Ascending aorta (tissue), 2 donors: ENCODE data around the gene SLC6A20. TPM values are rescaled to one million over a fixed set of nuclear protein-coding genes. Genes with fewer than 3 reads are reported as not detected.
A peak's percentile ranks its signal among the peaks of the same experiment; 100 is the strongest.

Experiments used
- DNase-seq, 2 donors: peaks; one replicate each; pipeline ENCODE4 v3.0.0-alpha.2; 2019; ENCODE audit warnings: low spot score in 2 of 2
- H3K27ac ChIP-seq, 2 donors: fragments of 200-600 bp; sonication (generic); one replicate each; pipeline ENCODE4 v1.5.1; 2016 to 2017; ENCODE audit warnings: mild to moderate bottlenecking in 1 of 2
- H3K27me3 ChIP-seq: fragments of 200-600 bp; sonication (generic); one replicate; pipeline ENCODE4 v1.5.1; 2017
- H3K36me3 ChIP-seq, 2 donors: fragments of 200-600 bp; sonication (generic); one replicate each; pipeline ENCODE4 v1.5.1; 2016
- H3K4me1 ChIP-seq, 2 donors: fragments of 200-600 bp; sonication (generic); one replicate each; pipeline ENCODE4 v1.5.1; 2016 to 2017; ENCODE audit warnings: mild to moderate bottlenecking in 1 of 2
- H3K4me3 ChIP-seq, 2 donors: fragments of 200-600 bp; sonication (generic); one replicate each; pipeline ENCODE4 v1.5.1; 2016 to 2017; ENCODE audit warnings: mild to moderate bottlenecking in 1 of 2
- H3K9me3 ChIP-seq, 2 donors: fragments of 200-600 bp; sonication (generic); one replicate each; pipeline ENCODE4 v1.5.1; 2016
- intact Hi-C: fragments of 100-400 bp; cut with DNase I; formaldehyde crosslinking; loops from one replicate; pipeline ENCODE4 v1.15.1; 2023
- total RNA-seq: library from RNA; depleted of rRNA; stranded (reverse); fragments of >200 nt; gene quantifications from one replicate; pipeline ENCODE4 v1.1.0, GENCODE V29; 2016
- TF ChIP-seq, protein P1 (sequence below), 3 experiments: fragments of 200-600 bp in 2 of 3; fragments of 450-650 bp in 1 of 3; sonication (generic) in 2 of 3; IDR thresholded peaks; one replicate each; pipeline ENCODE4 v1.5.1; 2016 to 2019; ENCODE audit warnings: antibody characterized with exemption in 3 of 3, mild to moderate bottlenecking in 1 of 3, moderate library complexity in 1 of 3

The SLC6A20 gene
- total RNA-seq, 1 donor from 2014 or later: not detected

DNA sequence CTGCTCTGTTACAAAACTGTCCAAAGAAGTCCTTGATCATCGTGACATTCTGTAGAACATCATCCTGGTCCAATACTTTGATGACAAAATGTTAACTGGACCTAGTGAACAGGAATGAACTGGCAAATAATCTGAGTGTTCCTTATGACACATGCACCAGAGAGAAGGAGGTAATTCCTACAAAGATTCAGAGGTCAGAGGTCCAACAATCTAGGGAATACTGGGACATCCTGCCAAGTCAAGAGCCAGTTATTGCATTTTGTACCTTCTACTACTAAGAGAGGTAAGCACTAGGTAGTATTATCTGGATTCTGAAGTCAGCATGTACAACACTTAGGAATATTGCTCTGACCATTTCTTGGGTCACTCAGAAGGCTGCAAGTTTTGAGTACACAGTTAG, 24.8 kb upstream of the SLC6A20 start:
- intact Hi-C loops: no loop called here
- no peaks in the 10 kb centered on the region for H3K9me3 ChIP-seq
- no peak overlapping the region for H3K27ac ChIP-seq
- no peak overlapping the region for H3K4me3 ChIP-seq
- no peaks in the 10 kb centered on the region for H3K27me3 ChIP-seq
- no peak for DNase-seq
- no peaks in the 10 kb centered on the region for H3K4me1 ChIP-seq
- peaks cover 25 to 30% of the 10 kb centered on the region in 2 donors for H3K36me3 ChIP-seq
- TF ChIP-seq, protein P1, sequence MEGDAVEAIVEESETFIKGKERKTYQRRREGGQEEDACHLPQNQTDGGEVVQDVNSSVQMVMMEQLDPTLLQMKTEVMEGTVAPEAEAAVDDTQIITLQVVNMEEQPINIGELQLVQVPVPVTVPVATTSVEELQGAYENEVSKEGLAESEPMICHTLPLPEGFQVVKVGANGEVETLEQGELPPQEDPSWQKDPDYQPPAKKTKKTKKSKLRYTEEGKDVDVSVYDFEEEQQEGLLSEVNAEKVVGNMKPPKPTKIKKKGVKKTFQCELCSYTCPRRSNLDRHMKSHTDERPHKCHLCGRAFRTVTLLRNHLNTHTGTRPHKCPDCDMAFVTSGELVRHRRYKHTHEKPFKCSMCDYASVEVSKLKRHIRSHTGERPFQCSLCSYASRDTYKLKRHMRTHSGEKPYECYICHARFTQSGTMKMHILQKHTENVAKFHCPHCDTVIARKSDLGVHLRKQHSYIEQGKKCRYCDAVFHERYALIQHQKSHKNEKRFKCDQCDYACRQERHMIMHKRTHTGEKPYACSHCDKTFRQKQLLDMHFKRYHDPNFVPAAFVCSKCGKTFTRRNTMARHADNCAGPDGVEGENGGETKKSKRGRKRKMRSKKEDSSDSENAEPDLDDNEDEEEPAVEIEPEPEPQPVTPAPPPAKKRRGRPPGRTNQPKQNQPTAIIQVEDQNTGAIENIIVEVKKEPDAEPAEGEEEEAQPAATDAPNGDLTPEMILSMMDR (IDR thresholded peaks at IDR 0.05): no peak

DNA sequence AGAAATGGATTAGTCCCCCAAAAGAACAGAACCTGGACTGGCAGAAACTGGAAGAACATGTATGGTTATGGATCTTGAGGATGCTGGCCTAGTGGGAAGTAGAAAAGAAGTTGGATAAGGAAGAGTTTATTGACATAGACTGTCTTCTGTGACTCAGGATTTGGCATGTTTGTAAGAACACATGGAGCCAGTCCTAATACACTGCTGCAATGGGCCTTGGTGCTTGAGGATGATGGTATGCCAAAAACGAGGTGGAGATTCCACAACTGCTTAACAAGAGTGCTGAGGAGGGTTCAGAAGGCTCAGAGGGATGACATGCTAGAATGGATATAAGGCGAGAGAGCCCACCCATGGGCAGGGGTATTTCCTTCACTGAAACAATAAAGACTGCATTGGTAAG, 23.2 kb upstream of the SLC6A20 start:
- H3K36me3 ChIP-seq: peaks cover 10 to 16% of the 10 kb centered on the region in 2 donors
- no peaks in the 10 kb centered on the region for H3K27me3 ChIP-seq
- no peak for DNase-seq
- no peaks in the 10 kb centered on the region for H3K9me3 ChIP-seq
- H3K4me1 ChIP-seq: no peaks in the 10 kb centered on the region
- intact Hi-C loops: no loop called here
- TF ChIP-seq, protein P1 (IDR thresholded peaks at IDR 0.05): no peak
- H3K27ac ChIP-seq: no peak overlapping the region
- no peak overlapping the region for H3K4me3 ChIP-seq

- H3K27ac ChIP-seq: no peak overlapping the region
- no peaks in the 10 kb centered on the region for H3K9me3 ChIP-seq
- peaks cover 5 to 9% of the 10 kb centered on the region in 2 donors for H3K36me3 ChIP-seq
- intact Hi-C loops: no loop called here
- TF ChIP-seq, protein P1 (IDR thresholded peaks at IDR 0.05): no peak
- H3K4me1 ChIP-seq: no peaks in the 10 kb centered on the region
- H3K4me3 ChIP-seq: no peak overlapping the region
- peak in 1 of 2 donors; percentile 67 for DNase-seq
- H3K27me3 ChIP-seq: no peaks in the 10 kb centered on the region
Observed at GRCh38 chr3:45817831-45818522, 21.6 kb upstream of the SLC6A20 start.

DNA sequence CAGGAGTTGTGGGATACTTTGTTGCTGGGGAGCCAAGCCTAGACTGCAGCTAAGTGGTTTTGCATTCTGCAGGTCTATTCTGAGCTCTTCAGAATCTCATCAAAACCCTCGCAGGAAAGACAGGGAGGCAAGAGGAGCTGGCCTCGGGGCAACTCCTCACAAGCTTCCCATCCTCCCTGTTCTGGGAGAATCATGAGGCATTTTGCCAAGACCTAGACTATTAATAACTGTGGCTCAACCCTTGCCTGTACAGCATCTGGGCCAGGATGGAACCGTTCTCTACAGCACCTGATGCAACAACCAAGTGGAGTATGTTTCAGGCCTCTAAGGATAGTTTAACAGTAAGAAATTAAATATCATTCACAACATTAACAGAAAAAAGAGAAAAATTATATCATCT, 20.2 kb upstream of the SLC6A20 start:
- no peak for DNase-seq
- Histone ChIP-seq H3K4me3 (no peak overlapping the region), H3K4me1 (no peaks in the 10 kb centered on the region), H3K36me3 (peaks cover 0 to 4% of the 10 kb centered on the region in 2 donors), H3K9me3 (no peaks in the 10 kb centered on the region), H3K27ac (no peak overlapping the region), H3K27me3 (no peaks in the 10 kb centered on the region)
- TF ChIP-seq, protein P1 (IDR thresholded peaks at IDR 0.05): no peak
- intact Hi-C loops: no loop called here

- Histone ChIP-seq H3K4me1 (no peaks in the 10 kb centered on the region), H3K27me3 (no peaks in the 10 kb centered on the region), H3K9me3 (no peaks in the 10 kb centered on the region), H3K27ac (no peak overlapping the region), H3K36me3 (no peaks in the 10 kb centered on the region), H3K4me3 (no peak overlapping the region)
- intact Hi-C loops: no loop called here
- no peak for DNase-seq
- TF ChIP-seq, protein P1 (IDR thresholded peaks at IDR 0.05): no peak
Observed at GRCh38 chr3:45814322-45814721, 18.0 kb upstream of the SLC6A20 start.
